GM18511 (cell line): ENCODE results near the gene GINS2.

ENCODE experiments used
- ATAC-seq: cut with Tn5 transposase; IDR thresholded peaks from one replicate; pipeline ENCODE4 v1.9.1; 2021; ENCODE audit warnings: mild to moderate bottlenecking, moderate library complexity; ENCODE audit not compliant: unreplicated experiment

GINS2 gene

DNA sequence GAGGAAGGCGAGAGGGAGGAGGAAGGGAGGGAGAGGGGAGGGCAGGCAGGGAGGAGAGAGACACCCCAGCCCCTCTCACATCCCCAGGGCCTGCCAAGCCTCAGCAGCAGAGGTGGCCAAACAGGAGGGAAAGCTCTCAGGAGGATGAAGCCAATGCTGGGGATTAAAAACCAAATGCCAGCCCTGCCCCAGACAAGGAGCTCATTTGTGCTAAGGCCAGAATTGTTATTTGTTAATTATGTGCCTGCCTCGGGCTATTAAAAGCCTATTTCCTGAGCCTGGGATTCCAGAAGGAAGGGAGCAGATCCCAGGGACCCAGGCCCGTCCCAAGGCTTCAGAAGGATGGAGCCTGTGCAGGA, 27.9 kb upstream of the GINS2 start:
- no peak for ATAC-seq

DNA sequence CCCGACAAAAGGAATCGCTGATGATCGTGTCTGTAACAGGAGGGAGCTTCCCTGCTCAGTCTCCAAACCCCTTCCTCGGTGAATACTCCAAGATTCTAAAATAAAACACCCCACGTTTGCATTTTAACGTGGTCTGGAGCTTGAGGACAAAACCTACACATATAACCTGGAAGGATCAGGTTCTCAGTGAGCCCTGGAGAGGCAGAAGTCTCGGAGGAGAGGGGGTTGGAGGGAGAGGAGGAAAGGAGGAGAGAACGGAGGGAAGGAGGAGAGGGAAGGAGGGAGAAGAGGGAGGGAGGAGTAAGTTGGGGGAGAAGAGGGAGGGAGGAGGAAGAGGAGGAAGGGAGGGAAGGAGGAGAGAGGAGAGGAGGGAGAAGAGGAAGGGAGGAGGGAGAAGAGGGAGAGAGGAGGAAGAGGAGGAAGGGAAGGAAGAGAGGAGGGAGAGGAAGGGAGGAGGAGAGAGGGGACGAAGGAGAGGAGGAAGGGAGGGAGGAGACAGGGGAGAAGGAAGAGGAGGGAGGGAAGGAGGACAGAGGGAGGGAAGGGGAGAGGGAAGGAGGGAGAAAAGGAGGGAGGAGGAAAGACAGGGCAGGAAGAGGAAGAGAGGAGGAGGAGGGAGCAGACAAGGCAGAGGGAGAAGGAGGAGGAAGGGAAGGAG, 27.4 kb upstream of the GINS2 start:
- no peak for ATAC-seq

- ATAC-seq = no peak
Observed at GRCh38 chr16:85715169-85716021, 26.6 kb upstream of the GINS2 start.

DNA sequence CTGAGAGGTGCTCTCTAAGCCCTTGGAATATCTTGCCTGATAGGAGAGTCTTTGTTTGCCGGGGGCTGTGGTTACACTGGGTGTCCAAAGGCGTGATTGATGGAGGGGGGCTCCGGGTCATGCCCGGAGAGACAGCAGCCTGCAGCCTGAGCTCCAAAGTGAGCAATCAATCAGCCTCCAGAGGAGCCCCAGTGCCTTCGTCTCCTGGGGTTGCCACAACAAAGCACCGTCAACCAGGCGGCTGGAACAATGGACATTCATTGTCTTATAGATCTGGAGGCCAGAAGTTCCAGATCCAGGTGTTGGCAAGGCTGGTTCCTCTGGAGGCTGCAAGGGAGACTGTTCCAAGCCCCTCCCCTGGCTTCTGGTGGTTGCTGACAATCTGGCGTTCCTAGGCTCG, 24.0 kb upstream of the GINS2 start:
- ATAC-seq = no peak

DNA sequence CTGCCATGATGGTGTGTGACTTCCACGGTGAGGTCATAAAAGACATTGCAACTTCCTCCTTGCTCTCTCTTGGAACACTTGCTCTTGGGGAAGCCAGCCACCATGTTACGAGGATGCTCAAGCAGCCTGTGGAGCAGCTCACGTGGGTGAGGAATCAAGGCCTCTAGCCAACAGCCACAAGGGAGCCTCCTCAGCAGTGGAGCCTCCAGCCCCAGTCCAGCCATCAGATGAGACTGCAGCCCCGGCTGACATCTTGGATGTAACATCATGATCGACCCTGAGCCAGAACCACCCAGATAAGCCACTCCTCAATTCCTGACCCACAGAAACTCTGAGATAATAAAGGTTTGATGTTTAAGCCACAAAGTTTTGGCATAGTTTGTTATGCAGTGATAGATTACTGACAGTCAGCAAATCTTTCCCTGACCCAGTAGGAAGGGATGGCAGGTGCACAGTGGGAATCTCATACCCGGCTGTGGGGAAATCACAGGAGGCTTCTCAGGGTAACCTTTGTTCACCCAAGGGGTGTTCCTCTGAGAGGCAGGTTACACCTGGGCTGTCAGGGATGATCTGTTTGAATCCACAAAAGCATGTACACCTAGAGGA, 23.3 kb upstream of the GINS2 start:
- ATAC-seq = no peak

DNA sequence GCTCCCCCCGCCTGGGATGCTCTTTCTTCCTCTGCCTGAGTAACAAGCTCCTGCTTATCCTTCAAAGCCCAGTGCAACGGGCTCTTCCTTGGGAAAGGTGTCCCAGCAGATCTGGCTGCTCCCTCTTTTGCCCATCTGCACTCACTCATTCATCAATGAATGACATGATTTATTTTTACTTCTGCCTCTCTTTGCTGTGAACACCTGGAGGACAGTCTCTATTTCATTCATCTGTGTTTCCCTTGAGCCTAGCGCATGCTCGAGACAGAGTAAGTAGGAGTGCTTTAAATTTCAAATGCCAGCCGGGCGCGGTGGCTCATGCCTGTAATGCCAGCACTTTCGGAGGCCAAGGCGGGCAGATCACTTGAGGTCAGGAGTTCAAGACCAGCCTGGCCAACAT, 22.0 kb upstream of the GINS2 start:
- no peak for ATAC-seq

DNA sequence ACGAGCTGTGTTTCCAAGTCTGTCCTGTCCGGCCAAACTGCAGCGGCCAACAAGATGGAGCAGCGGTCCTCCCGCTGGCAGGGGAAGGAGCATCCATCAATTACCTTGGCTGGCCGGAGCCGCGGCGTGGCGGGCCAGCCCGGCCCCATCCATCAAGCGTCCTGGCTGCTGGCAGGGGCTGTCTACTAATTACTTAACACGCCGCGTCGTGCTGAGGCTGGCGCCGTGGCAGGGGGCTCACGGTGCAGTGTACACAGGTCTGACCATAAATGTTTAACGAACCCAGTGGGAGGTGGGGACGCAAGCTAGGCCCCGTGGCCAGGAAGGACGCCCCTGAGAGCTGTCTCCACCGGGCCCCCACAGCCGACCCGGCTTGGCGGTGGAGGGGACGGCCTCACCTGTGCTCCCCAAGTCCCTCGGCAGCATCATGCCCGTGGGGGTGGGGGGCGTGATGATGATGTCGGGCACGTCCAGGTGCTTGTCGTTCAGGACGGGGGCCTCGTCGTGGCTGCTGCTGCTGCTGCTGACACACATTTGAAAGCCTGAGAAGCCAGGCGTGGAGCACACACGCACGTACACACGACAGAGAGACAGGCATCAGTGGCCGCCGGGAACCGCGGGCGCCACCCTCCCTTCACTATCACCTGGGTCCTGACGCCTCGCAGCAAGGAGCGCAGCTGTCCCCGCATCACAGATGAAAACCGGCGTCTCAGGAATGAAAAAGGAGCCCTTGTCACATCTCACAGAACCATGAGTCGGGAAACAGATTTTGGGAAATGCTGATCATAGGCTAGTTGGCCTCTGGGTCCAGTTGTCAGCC, 21.2 kb upstream of the GINS2 start:
- ATAC-seq = no peak

DNA sequence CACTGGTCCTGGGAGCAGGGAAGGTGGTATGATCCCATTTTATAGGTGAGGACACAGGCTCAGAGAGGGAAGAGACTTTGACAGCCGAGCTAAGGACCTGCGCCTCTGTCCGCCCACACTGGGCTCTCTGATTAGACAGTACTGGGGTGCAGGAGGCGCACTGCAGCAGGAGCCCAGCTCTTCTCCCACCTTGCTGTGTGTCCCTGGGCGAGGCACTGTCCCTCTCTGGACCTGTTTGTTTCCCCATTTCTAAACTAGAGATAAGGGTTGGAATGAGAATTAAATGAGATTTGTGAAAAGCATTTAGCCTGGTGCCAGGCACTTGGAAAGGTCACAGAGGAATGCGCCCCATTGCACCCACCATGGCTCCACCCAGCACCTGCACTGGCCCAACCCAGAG, 19.6 kb upstream of the GINS2 start:
- no peak for ATAC-seq

DNA sequence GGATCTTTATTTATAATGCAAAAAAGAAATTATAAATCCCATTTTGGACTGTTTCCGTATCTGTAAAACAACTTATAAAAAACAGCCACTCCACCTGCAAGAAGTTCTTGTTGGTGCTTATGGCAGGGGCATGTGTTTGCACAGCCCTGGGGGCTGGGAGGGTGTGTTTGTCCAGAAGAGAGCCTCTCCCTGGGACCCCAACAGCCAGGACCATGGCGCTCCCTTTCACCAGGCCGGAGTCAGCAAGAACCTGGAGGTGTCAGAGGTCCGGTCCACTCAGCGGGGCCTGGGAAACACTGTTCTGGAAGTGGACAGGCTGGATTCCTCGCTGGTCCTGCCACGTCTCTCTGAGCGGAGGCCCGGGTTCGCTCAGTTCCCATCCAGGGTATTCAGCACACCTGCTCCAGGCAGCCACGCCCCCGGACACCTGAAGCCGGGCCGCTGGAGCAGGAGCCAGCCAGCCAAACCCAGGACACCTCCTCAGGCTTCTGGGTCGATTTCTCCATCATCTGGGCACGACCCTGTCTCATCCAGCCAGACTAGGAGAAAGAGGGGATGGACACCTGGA, 18.9 kb upstream of the GINS2 start:
- no peak for ATAC-seq

- ATAC-seq = no peak
Observed at GRCh38 chr16:85706449-85707034, 17.8 kb upstream of the GINS2 start.

- no peak for ATAC-seq
Observed at GRCh38 chr16:85704900-85705846, 16.4 kb upstream of the GINS2 start.

DNA sequence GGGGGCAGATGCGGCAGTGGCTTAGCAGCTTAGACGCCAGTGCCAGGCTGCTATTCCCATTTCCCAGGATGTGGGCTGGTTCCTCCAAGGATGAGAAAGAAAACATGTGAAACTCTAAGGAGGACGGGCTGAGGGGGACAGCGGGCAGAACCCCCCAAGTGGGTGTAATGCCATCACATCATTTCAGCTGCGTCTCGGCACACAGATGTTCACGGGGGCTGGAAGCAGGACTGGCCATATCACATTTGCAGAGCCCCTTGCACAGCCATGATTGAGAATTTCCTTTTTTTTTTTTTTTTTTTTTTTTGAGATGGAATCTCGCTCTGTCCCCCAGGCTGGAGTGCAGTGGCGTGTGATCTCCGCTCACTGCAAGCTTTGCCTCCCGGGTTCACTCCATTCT, 15.3 kb upstream of the GINS2 start:
- ATAC-seq = no peak

DNA sequence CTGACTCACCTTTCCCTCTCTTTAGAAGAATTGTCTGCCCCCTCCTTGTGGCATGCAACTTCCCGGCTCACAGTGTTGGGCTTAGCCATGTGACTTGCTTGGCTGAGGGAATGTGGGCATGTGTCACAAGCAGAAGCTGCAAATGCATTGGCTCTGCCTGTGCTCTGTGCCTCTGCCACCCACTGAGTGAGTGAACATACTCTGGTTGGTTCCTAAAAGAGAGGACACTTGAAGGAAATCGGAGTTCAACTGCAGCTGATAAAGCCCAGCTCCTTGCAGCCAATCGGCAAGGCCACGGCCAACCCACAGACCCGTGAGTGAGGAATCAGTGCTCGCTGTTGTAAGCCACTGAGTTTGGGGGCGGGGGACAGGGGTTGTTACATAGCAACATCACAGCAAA, 10.9 kb upstream of the GINS2 start:
- ATAC-seq = no peak

GRCh38 chr16:85698935-85699558, 10.3 kb upstream of the GINS2 start:
- no peak for ATAC-seq

GRCh38 chr16:85698459-85698891, 9.7 kb upstream of the GINS2 start:
- no peak for ATAC-seq

DNA sequence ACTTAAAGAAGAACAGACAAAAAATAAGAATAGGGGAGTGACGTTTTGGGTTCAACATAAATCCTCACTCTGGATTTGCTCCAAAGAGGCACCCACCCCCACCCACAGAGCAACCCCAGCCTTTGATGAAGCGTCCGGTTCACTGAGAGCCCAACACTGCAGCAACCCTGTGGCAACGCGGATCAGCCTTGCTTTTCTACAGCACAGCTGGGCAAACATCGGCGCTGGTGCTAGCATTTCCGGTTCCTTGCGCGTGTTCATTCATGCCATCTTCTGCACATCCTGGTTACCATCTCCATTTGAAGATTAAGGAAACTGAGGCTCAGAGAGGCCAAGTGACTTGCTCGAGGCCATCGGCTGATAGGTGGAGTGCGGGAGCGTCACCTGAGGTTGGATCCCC, 8.7 kb upstream of the GINS2 start:
- no peak for ATAC-seq

- no peak for ATAC-seq
Observed at GRCh38 chr16:85696781-85697180, 8.0 kb upstream of the GINS2 start.

GRCh38 chr16:85695196-85696128, 6.7 kb upstream of the GINS2 start:
- no peak for ATAC-seq
